Nucleus accumbens (tissue), 56 donors: ENCODE results near the gene SMIM35.
A peak's percentile ranks its signal among the peaks of the same experiment; 100 is the strongest.

Experiments
- DNase-seq, 56 donors: peaks; one replicate each; lab custom pipeline; 2025; lab: John Stamatoyannopoulos, UW

The SMIM35 gene

DNA sequence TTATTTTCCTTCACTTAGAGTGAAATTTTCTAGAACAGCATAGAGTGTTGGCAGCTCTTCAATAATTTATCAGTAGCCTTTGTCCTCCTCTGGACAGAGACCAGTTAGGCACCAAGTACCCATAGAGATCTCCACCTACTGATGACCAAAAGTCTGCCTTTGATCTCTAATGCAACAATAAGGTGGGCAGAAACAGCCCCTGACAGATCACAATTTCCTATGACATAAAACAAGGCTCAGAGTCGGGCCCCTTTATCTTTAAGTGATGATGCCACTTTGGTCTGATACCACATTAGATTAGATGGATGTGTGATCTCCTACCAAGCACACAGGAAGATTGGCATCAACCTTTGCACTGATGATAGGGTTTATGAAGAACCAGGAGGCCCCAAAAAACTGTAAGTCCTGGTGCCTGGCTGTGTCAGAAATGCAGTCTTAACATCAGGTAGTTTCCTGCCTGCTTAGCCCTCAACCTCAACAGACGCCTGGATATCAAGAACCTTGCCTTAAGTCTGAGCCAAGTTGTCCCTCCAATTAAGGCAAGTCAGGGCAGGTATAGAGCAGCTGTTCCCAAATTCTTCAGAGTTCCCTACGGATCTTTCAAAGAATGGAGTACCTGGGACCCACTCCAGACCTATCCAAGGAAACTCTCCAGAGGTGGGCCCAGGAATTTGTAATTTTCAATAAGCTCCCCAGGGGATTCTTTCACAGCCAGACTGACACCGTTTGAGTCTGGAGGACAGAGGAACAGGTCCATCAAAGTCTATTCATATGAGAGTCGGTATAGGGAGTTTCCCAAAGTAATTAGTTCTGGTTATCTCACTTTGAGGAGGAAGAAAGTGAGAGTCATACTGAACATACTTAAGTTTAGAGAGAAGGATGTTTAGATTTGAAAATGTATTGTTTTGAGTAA lies 40.5 kb downstream of the SMIM35 start:
- no peak for DNase-seq

DNA sequence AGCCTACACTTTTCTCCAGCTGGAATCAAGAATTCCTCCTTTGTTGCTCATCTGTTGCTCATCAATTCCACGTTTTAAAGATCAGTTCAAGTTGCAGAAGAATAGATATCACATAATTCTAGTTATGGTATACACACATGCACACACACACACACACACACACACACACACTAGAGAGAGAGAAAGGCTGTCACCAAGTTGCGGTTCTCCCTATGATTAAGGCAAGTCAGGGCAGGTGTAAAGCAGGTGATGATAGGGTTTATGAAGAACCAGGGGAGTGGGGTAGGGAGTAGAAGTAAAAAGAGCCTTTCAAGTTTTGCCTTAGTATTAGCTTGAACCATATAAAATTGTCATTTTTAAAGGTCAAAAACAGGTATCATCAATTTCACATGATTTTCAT lies 41.6 kb downstream of the SMIM35 start:
- no peak for DNase-seq

- DNase-seq = no peak
Observed at GRCh38 chr11:118042796-118043195, 44.0 kb downstream of the SMIM35 start.

DNA sequence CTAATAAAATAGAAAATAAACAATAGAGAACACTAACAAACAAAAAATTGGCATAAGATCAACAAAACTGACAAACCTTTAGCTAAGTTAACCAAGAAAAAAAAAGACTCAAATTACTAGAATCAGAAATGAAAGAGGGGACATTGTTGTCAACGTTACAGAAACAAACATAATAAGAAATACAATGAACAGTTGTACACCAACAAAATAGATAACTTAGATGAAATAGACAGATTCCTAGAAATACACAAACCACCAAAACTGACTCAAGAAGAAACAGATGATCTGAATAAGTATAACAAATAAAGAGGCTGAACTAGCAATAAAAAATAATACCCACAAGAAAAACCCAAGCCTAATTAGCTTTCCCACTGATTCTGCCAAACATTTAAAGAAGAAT lies 44.6 kb downstream of the SMIM35 start:
- DNase-seq = no peak

DNA sequence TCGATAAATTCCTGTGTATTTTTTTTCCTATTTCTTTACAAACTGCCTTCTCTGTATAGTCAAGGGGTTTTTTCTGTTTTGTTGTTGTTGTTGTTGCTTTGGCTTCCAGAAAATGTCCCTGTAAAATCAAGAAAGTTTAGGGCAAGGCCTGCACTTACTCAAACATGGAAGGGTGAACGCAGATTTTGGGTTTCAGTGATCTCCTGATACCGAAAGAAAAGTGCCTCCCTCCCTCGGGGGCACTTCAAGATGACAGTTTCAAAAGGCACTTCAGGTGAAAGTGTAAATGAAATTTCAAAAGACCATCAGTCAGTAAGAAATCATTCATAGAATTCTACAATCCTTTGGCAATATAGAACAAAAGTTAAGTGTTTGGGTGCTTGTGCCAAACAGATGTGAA lies 53.3 kb downstream of the SMIM35 start:
- DNase-seq = no peak

GRCh38 chr11:118028626-118029025 lies 58.1 kb downstream of the SMIM35 start:
- DNase-seq = no peak

- no peak for DNase-seq
Observed at GRCh38 chr11:118027694-118028093, 59.1 kb downstream of the SMIM35 start.

- no peak for DNase-seq
Observed at GRCh38 chr11:118021146-118021545, 65.6 kb downstream of the SMIM35 start.

- no peak for DNase-seq
Observed at GRCh38 chr11:118018401-118018800, 68.4 kb downstream of the SMIM35 start.

DNA sequence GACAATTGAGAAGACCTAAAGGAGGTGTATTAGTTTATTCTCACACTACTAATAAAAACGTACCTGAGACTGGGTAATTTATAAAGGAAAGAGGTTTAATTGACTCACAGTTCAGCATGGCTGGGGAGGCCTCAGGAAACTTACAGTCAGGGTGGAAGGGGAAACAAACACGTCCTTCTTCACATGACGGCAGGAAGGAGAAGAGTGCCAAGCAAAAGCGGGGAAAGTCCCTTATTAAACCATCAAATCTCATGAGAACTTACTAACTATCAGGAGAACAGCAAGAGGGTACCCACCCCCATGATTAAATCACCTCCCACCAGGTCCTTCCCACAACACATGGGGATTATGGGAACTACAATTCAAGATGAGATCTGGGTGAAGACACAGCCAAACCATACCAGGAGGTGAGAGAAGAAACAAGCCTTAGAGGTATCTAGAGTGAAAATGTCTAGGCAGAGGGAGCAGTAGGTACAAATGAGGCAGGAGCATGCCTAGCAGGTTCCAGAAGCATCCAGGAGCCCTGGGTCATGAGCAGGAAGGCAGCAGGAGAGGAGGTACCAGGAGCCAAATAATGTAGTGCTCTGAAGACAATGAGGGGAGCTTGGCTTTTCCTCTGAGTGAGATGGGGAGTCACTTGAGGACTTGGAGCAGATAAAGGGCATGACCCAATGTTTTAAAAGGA lies 69.0 kb downstream of the SMIM35 start:
- DNase-seq = no peak

GRCh38 chr11:118017111-118017510 lies 69.7 kb downstream of the SMIM35 start:
- DNase-seq = no peak

- DNase-seq = no peak
Observed at GRCh38 chr11:118016104-118016503, 70.7 kb downstream of the SMIM35 start.

DNA sequence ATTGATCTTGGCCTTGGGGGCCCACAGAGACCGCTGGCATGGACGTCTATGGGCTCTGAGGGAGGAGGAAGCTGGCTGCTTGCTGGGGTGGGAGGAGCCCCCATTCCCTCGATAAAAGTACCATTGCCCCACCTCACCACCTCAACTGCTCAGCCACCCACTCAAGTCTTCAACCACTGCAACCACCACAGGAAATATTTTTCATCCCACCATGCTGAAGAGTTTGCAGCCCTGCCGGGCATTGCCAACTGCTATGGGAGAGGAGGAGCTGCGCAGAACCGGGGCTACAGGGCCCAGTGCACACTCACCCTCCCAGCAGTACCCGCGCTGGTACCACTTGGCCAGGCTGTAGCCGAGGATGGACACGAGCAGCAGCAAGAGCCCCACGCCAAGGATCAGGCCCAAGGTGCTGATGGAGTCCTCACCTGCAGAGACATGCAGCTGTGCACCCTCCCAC lies 71.3 kb downstream of the SMIM35 start:
- DNase-seq = no peak

DNA sequence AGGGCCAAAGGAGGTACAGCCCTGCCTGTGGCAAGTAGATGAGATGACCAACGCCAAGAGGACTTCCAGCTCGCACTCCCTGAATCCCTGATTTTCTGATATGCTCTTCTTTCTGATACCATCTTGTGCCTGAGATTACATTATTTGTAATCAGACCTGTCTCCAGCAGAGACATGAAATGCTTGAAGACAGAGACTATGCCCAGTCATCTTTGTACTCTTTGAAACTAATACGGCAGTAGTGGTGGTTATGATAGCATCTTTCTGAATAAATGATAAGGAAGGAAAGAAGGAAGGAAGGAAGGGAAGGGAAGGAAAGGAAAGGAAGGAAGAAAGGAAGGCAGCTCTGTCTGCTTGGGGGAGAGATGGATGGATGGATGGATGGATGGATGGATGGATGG lies 72.7 kb downstream of the SMIM35 start:
- no peak for DNase-seq

GRCh38 chr11:118012083-118012669 lies 74.6 kb downstream of the SMIM35 start:
- DNase-seq = peak in 2 of 56 donors; percentile 17 to 26

DNA sequence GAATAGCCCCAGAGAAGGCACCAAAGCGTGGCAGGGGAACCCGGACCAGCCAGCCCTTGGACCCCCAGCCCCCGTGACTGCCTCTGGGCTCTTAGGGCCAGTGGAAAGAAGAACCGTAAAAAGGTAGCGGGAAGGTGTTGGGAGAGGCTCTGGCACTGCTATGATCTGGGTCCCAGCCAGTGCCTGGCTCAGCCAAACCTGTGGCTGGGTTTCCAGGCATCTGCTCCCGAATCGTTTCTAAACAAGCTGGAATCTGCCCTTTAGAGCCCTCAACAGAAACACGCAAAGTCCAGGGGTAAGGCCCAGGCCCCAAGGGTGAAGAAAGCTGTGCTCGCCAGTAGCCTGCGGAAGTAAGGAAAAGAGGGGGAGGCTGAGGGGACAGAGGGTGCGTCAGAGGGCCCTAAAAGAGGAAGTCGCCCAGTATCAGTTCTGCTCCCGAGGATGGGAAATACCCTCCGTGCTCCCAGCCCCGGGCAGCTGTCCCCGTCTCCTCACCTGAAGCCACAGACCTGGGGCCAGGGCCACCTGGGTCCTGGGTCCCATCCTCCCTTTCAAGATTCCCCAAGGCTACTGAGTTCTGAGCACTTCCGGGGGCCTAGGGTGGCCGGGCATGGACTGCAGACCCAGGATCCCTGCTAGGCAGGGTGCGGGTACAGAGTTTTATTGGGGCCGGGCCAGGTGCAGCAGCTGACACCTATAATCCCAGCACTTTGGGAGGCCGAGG lies 75.9 kb downstream of the SMIM35 start:
- DNase-seq = peak in 11 of 56 donors; percentile 20 to 57 (median 27)

DNA sequence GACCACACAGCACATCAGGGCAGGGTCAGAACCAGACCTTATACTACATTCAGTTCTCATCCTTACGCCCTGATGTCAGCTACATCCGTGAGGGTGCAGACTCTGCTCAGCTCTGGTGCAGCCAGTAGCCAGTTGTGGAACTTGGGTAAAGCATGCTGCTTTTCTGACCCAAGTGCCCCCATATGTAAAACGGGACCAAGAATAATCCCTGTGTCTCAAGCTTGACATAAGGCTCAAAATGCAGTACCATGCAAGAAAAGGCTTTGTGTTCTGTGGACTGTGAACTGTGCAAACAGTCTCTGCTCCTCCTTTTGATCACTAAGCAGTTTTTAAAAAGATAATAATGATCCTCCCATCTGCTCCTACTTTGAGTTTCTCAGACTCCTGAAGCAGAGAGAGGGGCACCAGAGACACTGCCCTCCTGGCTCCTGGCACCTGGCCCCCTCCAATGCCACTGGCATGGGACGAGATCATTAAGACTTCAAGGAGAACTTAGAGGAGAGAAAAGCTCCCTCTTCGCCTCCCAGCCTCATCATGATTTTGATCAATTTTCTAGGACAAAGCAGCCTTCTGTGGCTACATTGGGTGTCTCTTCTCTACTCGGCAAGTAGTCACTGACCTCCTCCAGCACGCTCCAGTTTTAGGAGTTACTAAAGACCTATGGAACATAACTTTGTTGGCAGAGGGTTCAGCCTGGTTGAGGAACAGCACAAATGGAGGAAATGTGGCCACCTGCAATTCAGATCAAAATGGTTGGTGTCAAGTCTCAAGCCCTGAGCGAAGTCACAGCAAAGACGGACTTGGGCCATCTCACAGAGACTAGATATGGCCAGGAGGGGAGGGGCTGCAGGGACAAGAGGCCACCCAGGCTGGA lies 76.7 kb downstream of the SMIM35 start:
- no peak for DNase-seq

- DNase-seq = no peak
Observed at GRCh38 chr11:118008271-118008911, 78.4 kb downstream of the SMIM35 start.
